VCaP (cell line): ENCODE data around the gene ARL9.

Experiments used
- H3K27ac ChIP-seq: fragments of 450-650 bp; 2 replicates; pipeline ENCODE4 v1.5.1; 2017
- TF ChIP-seq, protein P1 (sequence below): fragments of 450-650 bp; conservative IDR thresholded peaks from 2 replicates; pipeline ENCODE4 v1.5.1; 2017; ENCODE audit warnings: mild to moderate bottlenecking, moderate library complexity

ARL9 gene

DNA sequence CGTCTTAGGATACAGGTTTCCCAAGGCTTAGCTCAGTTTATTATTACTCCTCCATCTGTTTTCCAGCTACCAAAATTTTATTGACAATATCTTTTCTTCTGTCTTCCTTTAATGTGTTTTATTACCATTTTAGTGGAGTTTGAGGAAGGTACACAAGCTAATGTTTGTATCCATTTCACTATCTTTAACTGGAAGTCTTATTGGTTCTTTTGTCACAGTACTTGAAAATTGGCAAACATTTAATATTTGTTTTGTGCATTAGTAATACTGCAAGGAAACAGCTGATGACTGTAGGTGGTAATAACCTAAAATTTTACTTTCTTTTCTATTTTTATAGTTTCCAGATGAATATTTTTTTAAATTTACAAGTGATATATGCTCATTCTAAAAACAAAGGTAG lies 9.3 kb upstream of the ARL9 start:
- H3K27ac ChIP-seq: peak overlapping the region; percentile 7; the same call in 1 of the 2 replicates
- TF ChIP-seq, protein P1, sequence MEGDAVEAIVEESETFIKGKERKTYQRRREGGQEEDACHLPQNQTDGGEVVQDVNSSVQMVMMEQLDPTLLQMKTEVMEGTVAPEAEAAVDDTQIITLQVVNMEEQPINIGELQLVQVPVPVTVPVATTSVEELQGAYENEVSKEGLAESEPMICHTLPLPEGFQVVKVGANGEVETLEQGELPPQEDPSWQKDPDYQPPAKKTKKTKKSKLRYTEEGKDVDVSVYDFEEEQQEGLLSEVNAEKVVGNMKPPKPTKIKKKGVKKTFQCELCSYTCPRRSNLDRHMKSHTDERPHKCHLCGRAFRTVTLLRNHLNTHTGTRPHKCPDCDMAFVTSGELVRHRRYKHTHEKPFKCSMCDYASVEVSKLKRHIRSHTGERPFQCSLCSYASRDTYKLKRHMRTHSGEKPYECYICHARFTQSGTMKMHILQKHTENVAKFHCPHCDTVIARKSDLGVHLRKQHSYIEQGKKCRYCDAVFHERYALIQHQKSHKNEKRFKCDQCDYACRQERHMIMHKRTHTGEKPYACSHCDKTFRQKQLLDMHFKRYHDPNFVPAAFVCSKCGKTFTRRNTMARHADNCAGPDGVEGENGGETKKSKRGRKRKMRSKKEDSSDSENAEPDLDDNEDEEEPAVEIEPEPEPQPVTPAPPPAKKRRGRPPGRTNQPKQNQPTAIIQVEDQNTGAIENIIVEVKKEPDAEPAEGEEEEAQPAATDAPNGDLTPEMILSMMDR: no peak

DNA sequence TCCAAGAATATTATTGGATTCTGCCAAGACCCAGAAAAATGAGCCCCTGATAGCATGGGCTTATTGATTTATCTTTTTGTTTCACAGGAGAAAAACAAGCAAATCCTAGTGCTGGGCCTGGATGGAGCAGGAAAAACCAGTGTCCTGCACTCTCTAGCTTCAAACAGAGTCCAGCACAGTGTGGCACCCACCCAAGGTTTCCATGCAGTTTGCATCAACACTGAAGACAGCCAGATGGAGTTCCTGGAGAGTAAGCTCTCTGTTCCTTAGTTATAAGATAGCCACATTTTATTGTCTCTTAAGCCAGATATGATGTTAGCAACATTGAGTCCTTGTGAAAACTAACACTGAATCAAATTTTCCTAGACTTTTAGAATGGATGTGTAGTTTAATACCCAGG lies 5.5 kb downstream of the ARL9 start:
- TF ChIP-seq, protein P1: no peak
- H3K27ac ChIP-seq: peak overlapping the region; percentile 21; the same call in 1 of the 2 replicates

DNA sequence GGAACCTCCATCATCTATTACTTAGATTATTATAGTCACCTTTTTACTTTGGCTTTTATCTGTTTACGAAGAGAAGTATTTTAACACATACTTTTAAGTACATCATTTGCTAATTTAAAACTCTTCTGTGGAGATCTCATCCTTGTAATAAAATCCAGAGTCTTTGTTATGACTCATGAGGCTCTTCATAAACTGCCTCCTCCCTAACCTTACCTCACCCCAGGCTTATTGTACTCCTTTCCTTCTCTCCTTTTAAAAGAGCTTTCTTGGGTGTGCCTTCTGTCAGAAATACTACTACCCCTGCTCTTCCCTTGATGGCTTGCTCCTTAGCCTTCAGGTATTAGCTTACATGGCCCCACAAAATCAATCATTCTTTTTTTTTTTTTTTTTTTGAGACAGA lies 6.6 kb downstream of the ARL9 start:
- no peak overlapping the region for H3K27ac ChIP-seq
- TF ChIP-seq, protein P1: no peak

DNA sequence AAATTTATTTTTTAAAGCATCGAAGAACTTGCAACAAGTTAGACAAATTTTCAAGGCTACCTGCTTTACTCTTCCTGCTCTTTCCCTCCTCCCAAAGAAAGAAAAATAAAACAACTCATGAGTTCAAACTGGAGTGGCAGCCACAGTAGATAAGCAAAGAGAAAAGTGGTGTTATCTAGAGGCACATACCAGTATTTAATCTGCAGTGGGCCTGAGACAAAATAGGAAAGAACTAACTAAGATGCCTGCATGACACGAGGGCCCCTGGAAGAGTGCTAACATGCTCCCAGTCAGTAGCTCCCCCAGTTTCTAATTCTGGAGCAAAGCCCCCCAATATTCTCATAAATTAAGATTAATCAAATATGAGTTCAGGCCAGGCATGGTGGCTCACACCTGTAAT lies 7.9 kb downstream of the ARL9 start:
- no peak overlapping the region for H3K27ac ChIP-seq
- TF ChIP-seq, protein P1: no peak

DNA sequence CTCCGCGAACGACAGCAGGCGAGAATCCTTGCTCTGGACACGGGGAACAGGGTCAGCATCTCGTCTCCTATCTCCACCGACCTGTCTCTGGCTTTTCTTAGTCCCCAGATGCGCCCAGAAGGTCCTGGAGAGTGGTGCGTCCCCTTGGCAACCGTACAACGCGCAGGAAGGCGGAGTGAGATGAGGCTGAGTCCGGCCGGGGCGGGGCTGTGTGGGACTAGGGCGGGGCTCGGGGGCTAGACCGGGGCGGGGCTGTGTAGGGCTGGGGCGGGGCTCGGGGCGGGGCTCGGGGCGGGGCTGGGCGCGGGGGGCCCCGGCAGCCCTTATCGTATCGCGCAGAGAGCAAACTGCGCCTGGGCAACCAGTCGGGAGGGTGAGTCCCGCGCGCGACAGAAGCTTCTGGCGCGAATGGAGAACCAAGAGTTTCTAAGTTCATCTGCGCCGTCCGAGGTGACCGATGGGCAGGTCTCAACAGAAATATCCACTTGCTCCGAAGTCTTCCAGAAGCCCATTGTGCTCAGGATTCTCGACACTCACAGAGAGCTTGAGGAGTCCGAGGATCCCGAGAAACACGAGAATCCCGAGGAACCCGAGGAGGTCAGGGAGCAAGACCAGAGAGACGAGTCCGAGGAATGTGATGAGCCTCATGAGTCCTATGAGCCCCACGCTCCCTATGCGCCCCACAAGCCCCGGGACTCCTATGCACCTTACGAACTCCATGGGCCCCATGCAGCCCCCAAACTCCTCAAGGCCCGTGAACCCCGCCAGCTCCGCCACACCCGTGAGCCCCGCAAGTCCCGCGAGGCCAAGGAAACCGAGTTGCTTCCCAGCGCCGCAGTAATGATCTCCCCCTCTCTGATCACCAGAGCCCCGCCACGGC lies 24.9 kb downstream of the ARL9 start:
- TF ChIP-seq, protein P1: no peak
- no peak overlapping the region for H3K27ac ChIP-seq

DNA sequence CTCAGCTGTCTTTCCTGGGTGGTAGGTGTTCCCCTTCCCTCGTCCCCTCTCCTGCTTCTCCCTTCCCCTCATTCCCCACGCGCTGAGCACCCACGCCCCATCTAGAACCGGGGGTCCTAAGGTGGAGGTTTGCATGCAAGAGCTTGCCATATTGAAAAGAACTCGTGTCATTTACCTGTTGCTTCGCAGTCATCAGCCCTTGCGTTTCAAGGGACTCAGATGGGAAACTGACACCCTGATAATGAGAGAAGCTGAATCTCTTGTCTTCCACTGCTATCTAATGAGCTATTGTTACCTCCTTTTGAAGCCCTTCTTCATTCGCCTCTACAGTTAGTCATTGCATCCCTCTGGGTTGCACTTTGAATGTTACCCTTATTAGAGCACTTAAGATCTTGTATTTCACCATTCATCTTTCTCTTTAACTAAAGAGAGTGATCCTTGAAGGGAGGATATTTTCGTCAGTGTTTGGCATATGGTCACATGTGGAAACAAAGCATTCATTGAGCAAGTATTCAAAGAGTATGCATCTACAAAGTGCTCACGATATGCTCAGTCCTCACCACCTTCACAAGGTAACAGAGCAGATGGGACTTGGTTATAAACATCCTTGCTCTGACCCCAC lies 25.7 kb downstream of the ARL9 start:
- TF ChIP-seq, protein P1: no peak
- H3K27ac ChIP-seq: no peak overlapping the region

DNA sequence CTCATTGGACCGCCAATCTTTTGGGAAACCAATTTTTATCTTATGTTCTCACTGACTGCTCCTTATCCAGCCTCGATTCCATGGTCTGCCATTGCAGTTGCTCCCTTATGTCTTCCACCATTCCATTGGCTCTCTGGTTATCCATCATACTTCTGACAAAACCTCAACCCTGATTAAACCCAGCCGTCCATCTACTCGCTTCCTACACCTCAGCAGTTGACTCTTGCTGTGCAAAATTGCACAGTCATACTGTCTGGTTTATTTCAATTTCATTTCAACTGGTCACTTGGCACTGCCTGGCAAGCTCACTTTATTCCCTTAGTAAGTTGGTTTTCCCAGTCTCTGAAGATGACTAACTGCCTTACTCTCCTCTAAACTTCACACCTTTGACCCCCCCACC lies 26.2 kb downstream of the ARL9 start:
- no peak overlapping the region for H3K27ac ChIP-seq
- TF ChIP-seq, protein P1: no peak
